Uterus (tissue), 4 donors: Measurements from ENCODE around the gene ARMC8. TPM values are rescaled to one million over a fixed set of nuclear protein-coding genes. Genes with fewer than 3 reads are reported as not detected.

Source experiments
- DNase-seq, 2 donors: peaks; one replicate each; pipeline ENCODE4 v3.0.0-alpha.2; 2019 to 2020
- H3K27ac ChIP-seq, 2 donors: fragments of 200-600 bp; sonication (generic); 1 replicate in 1 of 2; 2 replicates in 1 of 2; pipeline ENCODE4 v1.5.1; 2016 to 2018
- H3K27me3 ChIP-seq, 2 donors: fragments of 200-600 bp; sonication (generic); one replicate each; pipeline ENCODE4 v1.5.1; 2018 to 2019; ENCODE audit warnings: control low read depth in 1 of 2
- H3K36me3 ChIP-seq, 2 donors: fragments of 200-600 bp; sonication (generic); one replicate each; pipeline ENCODE4 v1.5.1; 2019; ENCODE audit warnings: control low read depth in 1 of 2
- H3K4me1 ChIP-seq, 2 donors: fragments of 200-600 bp; sonication (generic); one replicate each; pipeline ENCODE4 v1.5.1; 2018 to 2019; ENCODE audit warnings: control low read depth in 1 of 2
- H3K4me3 ChIP-seq, 2 donors: fragments of 200-600 bp; sonication (generic); 1 replicate in 1 of 2; 2 replicates in 1 of 2; pipeline ENCODE4 v1.5.1; 2018 to 2019; ENCODE audit warnings: mild to moderate bottlenecking in 1 of 2
- H3K9me3 ChIP-seq, 2 donors: fragments of 200-600 bp; sonication (generic); one replicate each; pipeline ENCODE4 v1.5.1; 2019; ENCODE audit warnings: control low read depth in 1 of 2
- POLR2A ChIP-seq, 2 donors: fragments of 450-650 bp; IDR thresholded peaks; one replicate each; pipeline ENCODE4 v1.6.1; 2016; ENCODE audit warnings: antibody characterized with exemption in 2 of 2, mild to moderate bottlenecking in 1 of 2, moderate library complexity in 1 of 2
- intact Hi-C: fragments of 100-400 bp; cut with DNase I; formaldehyde crosslinking; loops from one replicate; pipeline ENCODE4 v1.15.1; 2023; ENCODE audit warnings: low total_unique reads
- total RNA-seq, 4 donors: library from RNA; depleted of rRNA in 3 of 4; stranded (reverse); fragments of >200 nt in 3 of 4; gene quantifications; one replicate each; pipeline versions ENCODE4 v1.1.0 to v1.2.4, GENCODE V29; 2014 to 2023
- TF ChIP-seq, protein P1 (sequence below), 4 experiments: fragments of 200-600 bp in 2 of 4; fragments of 450-650 bp in 2 of 4; sonication (generic) in 2 of 4; IDR thresholded peaks; one replicate each; pipeline ENCODE4 v1.5.1; 2016 to 2019; ENCODE audit warnings: antibody characterized with exemption in 4 of 4, mild to moderate bottlenecking in 2 of 4, moderate library complexity in 1 of 4
- donor health status: DM: yes; HTN: yes; CAD: no.

ARMC8 gene
- total RNA-seq, 4 donors from 2014 or later: 38.7 to 85.1 (median 64.6) TPM

DNA sequence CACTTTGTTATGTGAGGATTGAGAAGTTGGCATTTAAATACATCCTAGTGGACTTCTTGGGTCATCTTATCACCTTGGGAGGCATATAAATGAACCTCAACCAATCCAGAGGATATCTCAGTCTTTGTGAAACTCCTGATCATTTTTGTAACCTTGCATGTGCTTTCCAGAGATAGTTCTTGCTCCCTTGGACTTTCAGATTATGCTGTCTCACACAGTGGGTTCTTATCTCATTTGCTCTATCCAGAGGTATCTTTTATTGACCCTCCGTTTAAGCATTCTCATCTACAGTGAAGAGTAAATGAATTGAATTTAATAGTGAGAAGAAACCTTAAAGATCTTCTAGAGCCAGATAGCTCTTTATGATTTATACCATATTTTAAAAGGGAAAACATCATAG, 10.4 kb downstream of the ARMC8 start:
- no peaks in the 10 kb centered on the region for H3K27me3 ChIP-seq
- no peaks in the 10 kb centered on the region for H3K36me3 ChIP-seq
- no peak overlapping the region for H3K4me3 ChIP-seq
- DNase-seq: no peak
- intact Hi-C loops: no loop called here
- no peaks in the 10 kb centered on the region for H3K9me3 ChIP-seq
- no peak overlapping the region for H3K27ac ChIP-seq
- H3K4me1 ChIP-seq: no peaks in the 10 kb centered on the region
- TF ChIP-seq, protein P1, sequence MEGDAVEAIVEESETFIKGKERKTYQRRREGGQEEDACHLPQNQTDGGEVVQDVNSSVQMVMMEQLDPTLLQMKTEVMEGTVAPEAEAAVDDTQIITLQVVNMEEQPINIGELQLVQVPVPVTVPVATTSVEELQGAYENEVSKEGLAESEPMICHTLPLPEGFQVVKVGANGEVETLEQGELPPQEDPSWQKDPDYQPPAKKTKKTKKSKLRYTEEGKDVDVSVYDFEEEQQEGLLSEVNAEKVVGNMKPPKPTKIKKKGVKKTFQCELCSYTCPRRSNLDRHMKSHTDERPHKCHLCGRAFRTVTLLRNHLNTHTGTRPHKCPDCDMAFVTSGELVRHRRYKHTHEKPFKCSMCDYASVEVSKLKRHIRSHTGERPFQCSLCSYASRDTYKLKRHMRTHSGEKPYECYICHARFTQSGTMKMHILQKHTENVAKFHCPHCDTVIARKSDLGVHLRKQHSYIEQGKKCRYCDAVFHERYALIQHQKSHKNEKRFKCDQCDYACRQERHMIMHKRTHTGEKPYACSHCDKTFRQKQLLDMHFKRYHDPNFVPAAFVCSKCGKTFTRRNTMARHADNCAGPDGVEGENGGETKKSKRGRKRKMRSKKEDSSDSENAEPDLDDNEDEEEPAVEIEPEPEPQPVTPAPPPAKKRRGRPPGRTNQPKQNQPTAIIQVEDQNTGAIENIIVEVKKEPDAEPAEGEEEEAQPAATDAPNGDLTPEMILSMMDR (IDR thresholded peaks at IDR 0.05): no peak
- TF ChIP-seq POLR2A (IDR thresholded peaks at IDR 0.05): no peak

- H3K4me3 ChIP-seq: no peak overlapping the region
- no peak overlapping the region for H3K27ac ChIP-seq
- no peaks in the 10 kb centered on the region for H3K27me3 ChIP-seq
- no peak for DNase-seq
- intact Hi-C loops: no loop called here
- no peaks in the 10 kb centered on the region for H3K9me3 ChIP-seq
- no peaks in the 10 kb centered on the region for H3K4me1 ChIP-seq
- no peak for TF ChIP-seq POLR2A (IDR thresholded peaks at IDR 0.05)
- TF ChIP-seq, protein P1 (IDR thresholded peaks at IDR 0.05): no peak
- no peaks in the 10 kb centered on the region for H3K36me3 ChIP-seq
Observed at GRCh38 chr3:138199851-138200250, 12.8 kb downstream of the ARMC8 start.

GRCh38 chr3:138200424-138200823, 13.3 kb downstream of the ARMC8 start:
- Histone ChIP-seq H3K9me3 (no peaks in the 10 kb centered on the region), H3K27me3 (no peaks in the 10 kb centered on the region), H3K4me3 (no peak overlapping the region), H3K36me3 (no peaks in the 10 kb centered on the region), H3K27ac (no peak overlapping the region), H3K4me1 (no peaks in the 10 kb centered on the region)
- DNase-seq: no peak
- intact Hi-C loops: no loop called here
- no peak for TF ChIP-seq POLR2A (IDR thresholded peaks at IDR 0.05)
- TF ChIP-seq, protein P1 (IDR thresholded peaks at IDR 0.05): no peak

DNA sequence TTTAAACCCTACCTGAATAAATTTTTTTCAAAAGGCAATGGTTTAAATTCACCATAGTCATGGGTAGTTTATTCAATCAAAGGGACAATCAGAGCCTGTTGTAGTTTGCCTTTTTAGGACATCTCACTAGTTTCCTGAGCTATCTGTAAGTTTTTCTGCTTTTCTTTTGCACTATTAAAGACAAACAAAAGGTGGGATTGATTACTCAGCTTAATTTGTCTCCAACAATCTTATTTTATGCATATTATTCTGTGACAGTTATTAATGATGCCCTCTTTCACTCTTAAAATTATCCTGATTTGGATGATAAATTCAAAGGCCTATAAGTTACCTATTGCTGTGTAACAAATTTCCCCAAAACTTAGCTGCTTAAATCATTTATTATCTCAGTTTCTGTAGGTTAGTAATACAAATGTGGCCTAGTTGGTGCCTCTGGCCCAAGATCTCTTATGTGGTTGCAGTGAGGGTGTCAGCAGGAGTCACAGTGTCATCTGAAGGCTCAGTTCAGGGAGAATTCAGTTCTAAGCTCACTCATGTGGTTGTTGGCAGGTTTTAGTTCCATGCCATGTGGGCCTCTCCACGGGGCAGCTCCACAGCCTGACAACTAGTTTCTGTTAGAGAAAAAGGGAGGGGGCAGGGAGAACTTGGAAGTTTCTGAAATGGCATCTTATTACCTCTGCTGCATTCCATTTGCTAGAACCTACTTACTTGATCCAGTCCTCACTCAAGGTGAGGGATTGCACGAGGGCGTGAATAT, 16.0 kb downstream of the ARMC8 start:
- no peaks in the 10 kb centered on the region for H3K27me3 ChIP-seq
- TF ChIP-seq, protein P1 (IDR thresholded peaks at IDR 0.05): no peak
- TF ChIP-seq POLR2A (IDR thresholded peaks at IDR 0.05): no peak
- no peaks in the 10 kb centered on the region for H3K9me3 ChIP-seq
- no peaks in the 10 kb centered on the region for H3K4me1 ChIP-seq
- no peaks in the 10 kb centered on the region for H3K36me3 ChIP-seq
- no peak overlapping the region for H3K27ac ChIP-seq
- DNase-seq: no peak
- intact Hi-C loops: no loop called here
- no peak overlapping the region for H3K4me3 ChIP-seq

DNA sequence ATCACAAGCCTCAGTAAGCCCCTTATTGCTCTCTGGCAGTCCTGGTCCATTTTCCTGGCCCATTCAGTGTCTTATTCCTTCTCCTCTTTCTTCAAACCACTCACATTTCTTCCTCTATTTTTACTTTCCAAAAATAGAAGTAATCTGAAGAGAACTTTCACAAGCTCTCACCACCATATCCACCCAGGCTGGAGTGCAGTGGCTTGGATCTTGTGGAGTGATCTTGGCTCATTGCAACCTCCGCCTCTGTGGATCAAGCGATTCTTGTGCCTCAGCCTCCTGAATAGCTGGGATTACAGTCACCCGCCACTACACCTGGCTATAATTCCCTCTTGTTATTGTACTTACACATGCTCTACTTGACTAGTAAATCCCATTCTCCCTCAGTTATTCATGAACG, 16.8 kb downstream of the ARMC8 start:
- no peak for TF ChIP-seq POLR2A (IDR thresholded peaks at IDR 0.05)
- TF ChIP-seq, protein P1 (IDR thresholded peaks at IDR 0.05): no peak
- no peak overlapping the region for H3K4me3 ChIP-seq
- H3K4me1 ChIP-seq: no peaks in the 10 kb centered on the region
- H3K9me3 ChIP-seq: no peaks in the 10 kb centered on the region
- H3K27ac ChIP-seq: no peak overlapping the region
- intact Hi-C loops: no loop called here
- DNase-seq: no peak
- H3K36me3 ChIP-seq: no peaks in the 10 kb centered on the region
- no peaks in the 10 kb centered on the region for H3K27me3 ChIP-seq
